Breast epithelium (tissue), 3 donors: ENCODE measurements around the gene ADAM12.

Source experiments
- POLR2AphosphoS5 ChIP-seq, 3 donors: sonication (generic); formaldehyde crosslinking; IDR thresholded peaks; one replicate each; pipeline ENCODE4 v1.6.1; 2017; ENCODE audit warnings: antibody characterized with exemption in 3 of 3
- TF ChIP-seq, protein P1 (sequence below), 3 donors: fragments of 450-650 bp; IDR thresholded peaks; one replicate each; pipeline ENCODE4 v1.5.1; 2016 to 2017; ENCODE audit warnings: antibody characterized with exemption in 3 of 3, mild to moderate bottlenecking in 3 of 3, moderate library complexity in 3 of 3

DNA sequence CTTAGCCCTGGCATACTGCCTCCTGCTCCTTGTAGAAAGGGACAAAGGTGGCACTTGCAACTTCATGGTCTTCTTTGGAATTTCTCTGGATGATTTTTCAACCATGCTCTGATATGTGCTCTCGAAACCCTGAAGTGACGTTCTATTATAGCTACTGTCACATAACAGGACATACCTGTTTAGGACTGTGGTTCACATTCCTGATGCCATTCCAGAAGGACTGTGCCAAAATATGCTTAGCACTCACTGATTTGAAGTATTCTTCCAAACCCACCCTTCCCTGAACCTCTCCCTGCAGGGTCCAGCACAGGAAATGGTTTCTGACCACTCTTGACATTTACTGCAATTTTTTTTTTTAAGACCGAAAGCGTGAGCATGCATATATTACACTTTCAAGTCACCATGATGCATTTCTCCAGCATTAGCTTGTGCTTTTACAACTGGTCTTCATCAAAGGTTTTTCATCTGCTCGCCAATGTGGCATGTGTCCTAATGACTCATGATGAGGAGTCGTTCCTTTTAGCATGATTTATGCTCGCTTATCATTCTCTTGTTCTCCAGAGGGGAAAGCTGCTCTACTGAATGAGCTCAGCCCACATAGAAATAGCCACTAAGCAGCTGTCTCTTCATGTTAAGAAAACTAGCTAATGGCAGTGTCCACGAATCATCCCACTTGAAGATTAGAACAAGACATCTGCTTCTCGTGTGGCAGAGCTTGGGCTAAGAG is 135.2 kb downstream of the ADAM12 start:
- TF ChIP-seq, protein P1, sequence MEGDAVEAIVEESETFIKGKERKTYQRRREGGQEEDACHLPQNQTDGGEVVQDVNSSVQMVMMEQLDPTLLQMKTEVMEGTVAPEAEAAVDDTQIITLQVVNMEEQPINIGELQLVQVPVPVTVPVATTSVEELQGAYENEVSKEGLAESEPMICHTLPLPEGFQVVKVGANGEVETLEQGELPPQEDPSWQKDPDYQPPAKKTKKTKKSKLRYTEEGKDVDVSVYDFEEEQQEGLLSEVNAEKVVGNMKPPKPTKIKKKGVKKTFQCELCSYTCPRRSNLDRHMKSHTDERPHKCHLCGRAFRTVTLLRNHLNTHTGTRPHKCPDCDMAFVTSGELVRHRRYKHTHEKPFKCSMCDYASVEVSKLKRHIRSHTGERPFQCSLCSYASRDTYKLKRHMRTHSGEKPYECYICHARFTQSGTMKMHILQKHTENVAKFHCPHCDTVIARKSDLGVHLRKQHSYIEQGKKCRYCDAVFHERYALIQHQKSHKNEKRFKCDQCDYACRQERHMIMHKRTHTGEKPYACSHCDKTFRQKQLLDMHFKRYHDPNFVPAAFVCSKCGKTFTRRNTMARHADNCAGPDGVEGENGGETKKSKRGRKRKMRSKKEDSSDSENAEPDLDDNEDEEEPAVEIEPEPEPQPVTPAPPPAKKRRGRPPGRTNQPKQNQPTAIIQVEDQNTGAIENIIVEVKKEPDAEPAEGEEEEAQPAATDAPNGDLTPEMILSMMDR (IDR thresholded peaks at IDR 0.05) = no peak
- TF ChIP-seq POLR2AphosphoS5 (IDR thresholded peaks at IDR 0.05) = peak in 1 of 3 donors; percentile 41
